Measurements from ENCODE around the gene PXDN. TPM values are rescaled to one million over a fixed set of nuclear protein-coding genes. Genes with fewer than 3 reads are reported as not detected.
"Not testable (repeated sequence)": the region's sequence is repeated elsewhere in the genome, so short reads cannot be mapped to it uniquely, and the experiment has no call there.

Gene PXDN
- total RNA-seq, 1 donor from 2014 or later: 35.6 TPM

DNA sequence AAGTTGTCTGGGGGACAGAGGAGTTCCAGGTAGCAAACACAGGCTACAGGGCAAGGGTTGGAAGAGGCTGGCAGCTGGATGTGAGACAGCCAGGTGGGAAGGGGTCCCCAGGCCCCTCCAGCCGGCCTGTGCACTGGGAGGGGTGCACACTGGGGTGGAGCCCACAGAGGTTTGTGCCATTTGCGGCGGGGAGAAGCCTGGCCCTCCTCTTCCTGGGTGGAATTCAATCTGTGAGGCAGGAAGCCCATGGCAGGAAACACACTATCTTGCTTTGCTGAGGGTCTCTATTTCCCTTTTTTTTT lies 63.3 kb downstream of the PXDN start:
- DNase-seq: no peak

DNA sequence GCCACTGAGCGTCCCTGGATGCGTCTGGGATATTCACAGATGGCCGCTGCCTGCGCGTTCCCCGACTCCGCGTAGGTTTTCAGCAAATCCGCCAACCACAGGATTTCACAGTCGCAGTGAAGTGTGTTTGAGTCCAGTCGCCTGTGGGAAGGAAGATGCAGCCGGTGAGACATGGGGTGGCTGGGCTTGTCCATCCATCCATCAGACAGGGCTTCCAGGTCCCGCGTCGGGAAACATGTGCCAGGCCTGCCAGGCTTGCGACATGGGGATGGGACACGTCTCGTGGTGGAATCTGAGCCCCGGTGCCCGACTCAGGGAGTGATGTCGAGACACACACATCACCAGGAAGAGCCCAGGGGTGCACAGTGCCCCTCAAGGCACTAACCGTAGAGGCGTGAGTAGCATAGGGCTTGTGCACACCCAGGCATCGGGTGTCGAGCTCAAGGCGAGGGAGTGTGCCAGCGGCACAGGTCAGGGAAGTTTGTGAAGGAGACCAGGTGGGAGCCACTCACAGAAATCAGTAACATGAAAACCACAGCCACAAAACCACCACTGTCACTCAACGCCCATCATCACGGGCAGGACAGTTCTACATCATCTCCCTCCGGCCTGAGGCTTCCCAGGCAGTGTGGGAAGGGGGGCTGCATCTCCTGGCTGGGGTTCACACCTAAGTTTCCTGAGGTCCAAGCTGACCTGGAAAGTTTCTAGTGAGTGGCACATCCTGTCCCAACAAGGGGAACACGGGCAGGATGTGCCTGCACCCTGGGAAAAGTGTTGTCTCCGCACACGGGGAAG lies 63.9 kb downstream of the PXDN start:
- no peak for DNase-seq

DNA sequence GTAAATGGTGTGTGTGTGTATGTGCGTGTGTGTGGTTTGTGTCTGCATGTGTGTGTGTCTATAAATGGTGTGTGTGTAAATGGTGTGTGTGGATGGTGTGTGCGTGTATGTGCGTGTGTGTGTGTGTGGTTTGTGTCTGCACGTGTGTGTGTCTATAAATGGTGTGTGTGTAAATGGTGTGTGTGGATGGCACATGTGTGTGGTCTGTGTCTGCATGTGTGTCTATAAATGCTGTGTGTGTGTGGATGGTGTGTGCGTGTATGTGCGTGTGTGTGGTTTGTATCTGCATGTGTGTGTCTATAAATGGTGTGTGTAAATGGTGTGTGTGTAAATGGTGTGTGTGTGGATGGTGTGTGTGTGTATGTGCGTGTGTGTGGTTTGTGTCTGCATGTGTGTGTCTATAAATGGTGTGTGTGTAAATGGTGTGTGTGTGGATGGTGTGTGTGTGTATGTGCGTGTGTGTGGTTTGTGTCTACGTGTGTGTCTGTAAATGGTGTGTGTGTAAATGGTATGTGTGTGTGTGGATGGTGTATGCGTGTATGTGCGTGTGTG lies 64.8 kb downstream of the PXDN start:
- not testable (repeated sequence) for DNase-seq

GRCh38 chr2:1679065-1679464 lies 65.2 kb downstream of the PXDN start:
- DNase-seq: not testable (repeated sequence)

- no peak for DNase-seq
Measured at GRCh38 chr2:1678609-1679008, 65.7 kb downstream of the PXDN start.

DNA sequence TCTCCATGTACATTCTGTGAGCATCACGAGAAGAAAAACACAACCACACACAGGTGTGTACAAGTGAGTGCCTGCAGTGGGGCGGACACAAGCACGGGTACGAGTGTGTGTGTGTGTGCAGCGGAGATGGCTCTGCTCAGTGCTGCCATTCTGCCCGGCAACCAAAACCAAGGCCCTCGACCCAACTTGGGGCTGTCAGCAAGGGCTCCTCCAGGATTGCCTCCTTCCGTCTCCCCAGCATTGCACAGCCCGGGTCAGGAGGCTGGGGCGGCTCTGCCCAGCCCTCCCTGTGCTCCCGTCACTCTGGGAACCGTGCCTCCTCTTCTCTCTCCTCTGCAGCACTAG lies 66.5 kb downstream of the PXDN start:
- DNase-seq: no peak

DNA sequence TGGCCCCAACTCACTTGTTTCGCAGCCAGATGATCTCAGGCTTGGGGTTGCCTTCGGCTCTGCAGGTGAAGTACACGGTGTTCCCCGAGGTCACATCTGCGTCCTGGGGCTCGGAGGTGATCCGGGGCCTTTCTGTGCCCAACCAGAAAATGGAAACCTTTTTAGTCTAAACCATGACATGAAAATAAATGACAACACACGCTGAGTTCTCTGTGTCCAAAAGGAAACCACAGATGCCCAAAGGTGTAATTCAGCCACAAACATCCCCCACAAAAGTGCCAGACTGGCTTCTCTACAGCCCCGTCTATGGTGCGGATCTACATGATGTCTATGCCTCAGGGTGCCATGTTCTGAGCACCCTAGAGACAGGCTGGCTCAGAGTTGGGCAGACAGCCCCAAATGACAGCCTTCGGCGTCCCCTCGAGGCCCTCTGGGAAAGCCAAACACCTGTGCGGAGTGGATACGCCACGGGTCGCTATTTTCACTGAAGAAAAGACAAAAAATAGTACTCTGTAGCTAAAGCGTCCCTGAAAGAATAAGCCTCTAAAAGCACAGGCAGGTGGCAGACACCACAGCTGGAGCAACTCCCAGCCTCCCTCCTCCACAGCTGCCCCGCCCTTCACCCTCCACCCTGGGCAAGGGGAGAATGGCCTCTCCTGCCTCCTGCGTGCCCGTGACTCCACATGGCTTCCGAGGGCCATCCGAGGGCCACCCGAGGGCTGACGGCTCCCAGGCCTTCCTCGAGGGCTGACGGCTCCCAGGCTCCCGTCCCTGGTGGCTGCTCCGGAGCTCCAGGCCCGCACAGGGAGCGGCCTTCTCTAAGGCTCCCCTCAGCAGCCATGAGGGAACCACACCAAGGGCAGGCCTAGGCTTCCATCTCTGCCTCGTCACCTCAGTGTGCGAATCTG lies 67.1 kb downstream of the PXDN start:
- no peak for DNase-seq

GRCh38 chr2:1676091-1676912 lies 68.0 kb downstream of the PXDN start:
- DNase-seq: no peak

DNA sequence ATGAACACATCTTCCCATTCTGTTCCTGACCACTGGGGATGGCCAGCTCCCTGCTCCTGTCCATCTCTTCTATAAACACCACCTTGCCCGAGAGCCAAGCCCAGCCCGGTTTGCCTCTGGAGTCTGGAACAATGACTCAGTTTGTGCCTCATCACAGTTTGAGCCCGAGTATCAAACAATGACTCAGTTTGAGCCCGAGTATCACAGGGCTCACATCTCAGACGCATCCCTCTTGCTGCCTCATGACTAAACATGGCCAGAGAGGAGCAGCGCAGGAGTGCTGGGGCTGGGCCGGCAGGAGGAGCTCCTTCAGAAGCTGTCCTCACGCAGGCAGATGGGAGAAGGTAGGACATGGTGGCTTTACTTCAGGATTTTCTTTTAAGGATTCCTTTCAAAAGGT lies 68.7 kb downstream of the PXDN start:
- peak; percentile 44 for DNase-seq

GRCh38 chr2:1674766-1675397 lies 69.4 kb downstream of the PXDN start:
- no peak for DNase-seq

- no peak for DNase-seq
Measured at GRCh38 chr2:1674276-1674675, 70.0 kb downstream of the PXDN start.

DNA sequence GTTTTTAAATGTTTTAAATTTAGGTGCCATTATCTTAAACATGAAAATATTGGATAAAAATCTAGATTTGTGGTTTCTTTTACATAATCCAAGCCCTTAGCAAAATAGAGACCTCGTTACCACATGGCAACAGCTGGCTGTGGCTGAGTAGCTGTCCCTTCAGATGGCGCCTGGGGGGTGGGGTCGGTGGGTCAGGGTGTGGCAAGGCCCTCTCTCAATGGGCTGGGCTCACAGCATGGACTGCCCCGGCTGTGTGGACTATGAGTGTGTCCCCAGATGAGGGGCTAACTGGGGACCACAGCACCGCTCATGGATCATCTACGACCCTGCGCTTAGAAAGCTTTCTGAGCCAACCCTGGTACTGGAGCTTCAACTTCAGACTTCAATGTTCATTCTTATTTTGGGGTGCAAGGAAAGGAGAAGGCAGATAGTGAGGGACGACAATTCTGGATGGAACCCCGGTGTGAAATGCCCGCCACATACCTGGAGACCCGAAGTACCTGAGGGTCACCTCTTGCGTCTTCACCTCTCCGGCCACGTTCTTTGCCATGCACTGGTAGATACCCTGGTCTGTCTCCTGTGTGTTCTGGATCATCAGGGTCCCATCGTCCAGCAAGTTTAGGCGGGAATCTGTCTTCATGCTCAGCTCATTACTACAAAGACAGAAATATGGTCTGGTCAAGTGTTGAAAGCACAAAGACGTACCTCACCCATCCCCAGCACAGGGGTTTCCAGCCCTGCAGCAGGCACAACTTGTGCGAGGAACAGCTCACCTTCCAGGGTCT lies 71.0 kb downstream of the PXDN start:
- no peak for DNase-seq

- DNase-seq: no peak
Measured at GRCh38 chr2:1672738-1673137, 71.6 kb downstream of the PXDN start.

DNA sequence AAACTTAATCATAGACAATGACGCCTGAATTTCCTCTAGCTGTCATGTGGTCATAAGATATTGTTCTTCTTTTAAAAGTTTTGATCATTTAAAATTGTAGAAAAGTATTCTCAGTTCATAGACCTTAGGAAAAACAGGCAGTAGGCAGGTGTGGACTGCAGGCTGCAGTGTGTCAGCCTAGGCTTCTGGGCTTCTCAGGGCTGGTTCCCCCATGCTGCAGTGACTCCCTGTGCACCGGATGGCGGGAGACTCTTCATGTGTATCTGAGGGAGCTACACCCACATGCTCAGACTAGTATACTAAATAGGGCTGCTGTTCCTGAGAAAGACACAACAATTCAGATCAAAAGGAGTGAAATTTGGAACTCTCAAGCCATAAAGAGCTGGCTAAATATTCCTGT lies 72.4 kb downstream of the PXDN start:
- no peak for DNase-seq

GRCh38 chr2:1670636-1671035 lies 73.7 kb downstream of the PXDN start:
- no peak for DNase-seq

- DNase-seq: no peak
Measured at GRCh38 chr2:1665761-1666505, 78.4 kb downstream of the PXDN start.

DNA sequence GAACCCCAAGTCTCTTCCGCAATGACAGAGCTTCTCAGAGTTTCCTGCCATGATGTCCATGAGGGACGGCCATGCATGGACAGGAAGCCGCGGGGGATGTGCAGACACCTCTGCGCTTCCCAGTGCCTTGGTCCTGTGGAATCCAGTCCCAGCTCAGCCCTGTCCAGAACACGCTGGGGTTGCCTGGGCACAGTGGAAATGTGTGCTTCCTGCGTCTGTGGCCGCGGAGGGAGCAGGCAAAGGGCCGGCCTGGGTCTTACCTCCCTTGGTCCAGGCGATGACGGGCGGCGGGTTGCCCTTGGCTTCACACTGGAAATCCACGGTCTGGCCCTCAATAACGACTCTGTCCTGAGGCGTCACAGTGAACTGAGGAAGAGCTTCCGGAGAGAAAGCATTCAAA lies 79.6 kb downstream of the PXDN start:
- DNase-seq: no peak

DNA sequence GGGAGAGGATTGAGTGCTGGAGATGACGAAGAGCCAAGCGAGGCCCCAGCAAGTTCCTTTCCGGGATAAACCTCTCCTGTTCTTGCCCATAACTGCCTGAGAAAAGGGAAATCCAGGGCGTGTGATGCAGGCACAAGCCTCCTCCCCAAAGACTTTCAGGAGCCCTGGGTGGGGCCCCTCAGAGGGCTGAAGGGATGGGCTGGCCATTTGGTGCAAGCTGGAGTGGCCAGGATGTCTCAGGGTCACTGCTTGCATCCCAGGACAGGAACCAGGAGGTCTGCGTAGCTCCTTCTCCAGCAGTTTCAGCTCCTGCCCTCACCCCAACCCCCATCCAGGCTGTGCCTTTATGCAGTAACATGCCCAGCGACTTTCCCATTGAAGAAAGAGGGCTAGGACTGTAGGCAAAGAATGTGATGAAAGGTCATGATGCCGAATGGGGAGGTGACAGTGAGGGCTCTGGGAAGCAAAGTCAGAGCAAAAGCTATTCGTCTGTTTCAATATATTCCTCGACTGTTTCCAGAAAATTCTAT lies 80.2 kb downstream of the PXDN start:
- DNase-seq: no peak

DNA sequence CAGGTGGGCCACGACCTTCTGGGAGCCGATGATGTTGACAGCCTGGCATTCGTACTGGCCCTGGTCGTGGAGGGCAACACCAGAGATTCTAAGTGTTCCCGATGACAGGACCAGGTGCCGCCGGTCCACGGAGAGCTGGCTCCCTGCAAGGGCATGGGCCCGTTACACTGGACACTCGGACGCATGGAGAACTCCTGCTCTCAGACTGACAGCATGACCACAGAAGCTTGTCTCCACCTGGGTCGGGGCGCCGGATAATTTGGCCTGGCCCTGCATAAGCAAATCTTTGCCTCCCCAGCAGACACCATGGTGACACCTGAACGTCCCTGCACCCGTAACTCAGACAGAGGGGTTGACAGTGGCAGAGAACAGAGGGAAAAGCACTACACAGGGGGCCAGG lies 80.7 kb downstream of the PXDN start:
- no peak for DNase-seq

DNA sequence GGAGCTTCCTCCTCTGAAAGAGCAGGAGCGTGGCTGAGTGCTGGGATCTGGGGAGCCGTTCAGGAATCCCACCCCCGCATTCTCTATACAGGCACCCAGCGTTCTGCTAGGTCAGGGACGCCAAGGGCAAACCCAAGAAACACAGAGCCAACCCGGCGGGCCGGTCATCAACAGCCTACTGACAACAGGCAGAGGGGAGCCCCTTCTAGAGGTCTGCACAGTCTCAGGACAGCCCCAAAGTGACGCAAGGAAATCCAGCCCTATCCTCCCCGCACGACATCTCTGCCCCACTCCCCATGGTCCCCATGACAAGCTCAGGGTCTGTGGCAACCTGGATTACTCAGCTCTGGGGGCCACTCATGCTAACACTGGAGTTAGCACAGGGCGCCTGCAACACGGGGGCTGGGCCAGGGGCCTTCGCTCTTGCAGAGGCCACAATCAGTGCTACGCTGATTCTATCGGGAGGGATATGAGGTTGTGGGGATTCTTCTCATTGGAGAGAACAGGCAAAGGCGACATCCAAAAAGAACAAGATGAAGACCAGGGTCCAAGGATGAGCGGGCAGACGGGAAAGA lies 81.6 kb downstream of the PXDN start:
- DNase-seq: no peak
